Measurements from ENCODE around the gene CMPK2.
A peak's percentile ranks its signal among the peaks of the same experiment; 100 is the strongest.

The CMPK2 gene

GRCh38 chr2:6838673-6839319 is 26.9 kb downstream of the CMPK2 start:
- no peak for DNase-seq

GRCh38 chr2:6835467-6835866 is 30.2 kb downstream of the CMPK2 start:
- DNase-seq = no peak

GRCh38 chr2:6834163-6834562 is 31.5 kb downstream of the CMPK2 start:
- DNase-seq = peak; percentile 46

GRCh38 chr2:6833300-6833604 is 32.5 kb downstream of the CMPK2 start:
- DNase-seq = no peak

- DNase-seq = peak; percentile 57
Measured at GRCh38 chr2:6832596-6833299, 33.0 kb downstream of the CMPK2 start.

- no peak for DNase-seq
Measured at GRCh38 chr2:6831229-6831628, 34.5 kb downstream of the CMPK2 start.

- DNase-seq = peak; percentile 75
Measured at GRCh38 chr2:6828299-6828584, 37.5 kb downstream of the CMPK2 start.

- DNase-seq = peak; percentile 12
Measured at GRCh38 chr2:6827566-6828298, 38.0 kb downstream of the CMPK2 start.

GRCh38 chr2:6826081-6826913 is 39.4 kb downstream of the CMPK2 start:
- DNase-seq = peak; percentile 91

GRCh38 chr2:6824962-6825361 is 40.7 kb downstream of the CMPK2 start:
- DNase-seq = peak; percentile 30

- no peak for DNase-seq
Measured at GRCh38 chr2:6823111-6823510, 42.6 kb downstream of the CMPK2 start.

GRCh38 chr2:6822406-6822805 is 43.3 kb downstream of the CMPK2 start:
- DNase-seq = no peak

- DNase-seq = no peak
Measured at GRCh38 chr2:6820903-6821584, 44.7 kb downstream of the CMPK2 start.

GRCh38 chr2:6820236-6820635 is 45.5 kb downstream of the CMPK2 start:
- no peak for DNase-seq

- no peak for DNase-seq
Measured at GRCh38 chr2:6819668-6820067, 46.0 kb downstream of the CMPK2 start.

- no peak for DNase-seq
Measured at GRCh38 chr2:6818012-6818411, 47.7 kb downstream of the CMPK2 start.

- no peak for DNase-seq
Measured at GRCh38 chr2:6814869-6815268, 50.8 kb downstream of the CMPK2 start.

- DNase-seq = no peak
Measured at GRCh38 chr2:6814312-6814711, 51.4 kb downstream of the CMPK2 start.

GRCh38 chr2:6813573-6813972 is 52.1 kb downstream of the CMPK2 start:
- DNase-seq = no peak

- no peak for DNase-seq
Measured at GRCh38 chr2:6812857-6813530, 52.7 kb downstream of the CMPK2 start.

- DNase-seq = no peak
Measured at GRCh38 chr2:6810961-6811360, 54.7 kb downstream of the CMPK2 start.

GRCh38 chr2:6808426-6808825 is 57.3 kb downstream of the CMPK2 start:
- no peak for DNase-seq

Measured in suppressor macrophage treated with lipopolysaccharide for 4 hours (primary cell).